HG03575 (cell line): Measurements from ENCODE around the gene KCNJ9.

Source experiments
- ATAC-seq: cut with Tn5 transposase; IDR thresholded peaks from one replicate; pipeline ENCODE4 v1.9.1; 2021; ENCODE audit not compliant: unreplicated experiment, insufficient number of reproducible peaks, low FRiP score; ENCODE audit errors: extremely low read depth

Gene KCNJ9

GRCh38 chr1:160084771-160085321, 3.5 kb downstream of the KCNJ9 start:
- no peak for ATAC-seq

DNA sequence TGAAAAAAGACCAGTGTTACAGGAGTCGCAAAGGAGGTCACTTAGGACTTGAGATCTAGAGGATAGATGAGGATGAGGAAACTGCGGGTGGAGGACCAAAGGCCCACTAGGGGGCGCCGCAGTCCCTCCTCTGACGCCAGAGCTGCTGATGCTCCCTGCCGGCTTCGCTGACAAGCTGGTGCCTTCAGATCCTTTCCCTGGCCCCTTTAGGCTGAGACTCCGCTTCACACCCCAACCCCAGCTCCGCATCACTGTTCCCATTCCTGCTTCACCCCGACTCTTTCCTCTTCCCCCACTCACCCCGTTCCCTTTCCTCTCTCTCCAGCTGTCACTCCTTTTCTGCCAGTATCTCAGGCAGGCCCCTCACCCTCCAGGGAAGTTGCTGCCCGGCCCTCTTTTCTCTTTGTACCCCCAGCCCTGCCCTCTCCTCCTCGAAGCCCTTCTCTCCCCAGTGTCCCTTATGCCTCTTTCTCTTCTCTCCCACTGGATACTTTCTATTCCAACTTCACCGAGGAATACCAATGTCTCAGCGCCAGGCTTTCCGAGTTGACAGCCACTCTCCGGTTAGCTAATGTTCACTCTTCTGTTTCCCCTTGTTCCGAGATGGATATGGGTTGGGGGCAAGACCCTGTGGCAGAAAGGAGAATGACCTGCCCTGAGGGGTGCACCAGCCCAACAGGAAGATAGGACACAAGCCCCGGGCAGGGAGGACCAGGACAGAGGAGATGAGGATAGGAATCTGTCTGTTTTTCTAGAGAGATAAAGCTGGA, 4.5 kb downstream of the KCNJ9 start:
- ATAC-seq, result no peak

DNA sequence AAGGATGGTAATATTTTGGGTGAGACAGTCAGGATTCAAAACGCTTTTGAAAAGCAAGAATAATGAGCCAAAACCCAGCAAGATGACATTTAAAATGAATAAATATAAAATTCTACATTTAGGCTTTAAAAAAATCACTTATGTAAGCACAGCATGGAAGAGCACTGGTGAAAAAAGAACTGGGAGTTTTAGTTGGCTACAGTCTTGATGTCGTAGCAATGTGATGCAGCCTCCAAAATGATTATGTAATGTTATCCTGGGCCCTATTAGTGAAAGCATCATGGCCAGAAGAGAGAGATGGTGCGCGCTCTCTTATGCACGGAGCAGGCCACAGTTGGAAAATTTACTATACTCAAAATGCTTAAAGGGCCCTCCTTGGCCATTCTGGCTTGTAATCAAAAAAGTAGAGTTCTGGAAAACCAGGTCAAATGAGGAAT, 5.1 kb downstream of the KCNJ9 start:
- ATAC-seq, result no peak

DNA sequence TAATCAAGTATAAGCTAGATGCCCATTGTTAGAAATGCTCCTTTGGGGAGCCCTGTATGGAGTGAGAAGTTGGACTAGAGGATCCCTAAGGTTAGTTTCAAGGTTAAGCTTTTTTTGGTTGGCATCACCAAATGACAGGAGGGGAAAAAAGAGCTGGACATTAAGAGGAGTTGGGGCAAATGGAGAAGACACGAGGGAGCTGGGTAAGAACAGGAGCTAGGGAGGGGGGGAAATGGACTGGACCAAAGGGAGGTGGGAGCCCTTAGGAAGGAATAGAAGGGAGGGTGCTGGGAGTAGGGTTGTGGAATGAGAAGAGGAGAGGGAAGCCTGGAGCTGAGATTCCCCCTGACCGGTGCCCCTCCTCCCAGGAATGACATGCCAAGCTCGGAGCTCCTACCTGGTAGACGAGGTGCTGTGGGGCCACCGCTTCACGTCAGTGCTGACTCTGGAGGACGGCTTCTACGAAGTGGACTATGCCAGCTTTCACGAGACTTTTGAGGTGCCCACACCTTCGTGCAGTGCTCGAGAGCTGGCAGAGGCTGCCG, 5.9 kb downstream of the KCNJ9 start:
- ATAC-seq, result no peak

- no peak for ATAC-seq
These were observed 8.5 kb downstream of the KCNJ9 start for GRCh38 chr1:160089883-160090282.

- no peak for ATAC-seq
These were observed 9.4 kb downstream of the KCNJ9 start for GRCh38 chr1:160090760-160091159.

GRCh38 chr1:160091666-160092223, 10.4 kb downstream of the KCNJ9 start:
- no peak for ATAC-seq

- no peak for ATAC-seq
These were observed 11.2 kb downstream of the KCNJ9 start for GRCh38 chr1:160092366-160093068.

- no peak for ATAC-seq
These were observed 11.7 kb downstream of the KCNJ9 start for GRCh38 chr1:160093069-160093395.

GRCh38 chr1:160093624-160094290, 12.4 kb downstream of the KCNJ9 start:
- no peak for ATAC-seq

GRCh38 chr1:160094291-160094625, 12.9 kb downstream of the KCNJ9 start:
- ATAC-seq, result no peak

GRCh38 chr1:160094806-160095205, 13.5 kb downstream of the KCNJ9 start:
- ATAC-seq, result no peak

DNA sequence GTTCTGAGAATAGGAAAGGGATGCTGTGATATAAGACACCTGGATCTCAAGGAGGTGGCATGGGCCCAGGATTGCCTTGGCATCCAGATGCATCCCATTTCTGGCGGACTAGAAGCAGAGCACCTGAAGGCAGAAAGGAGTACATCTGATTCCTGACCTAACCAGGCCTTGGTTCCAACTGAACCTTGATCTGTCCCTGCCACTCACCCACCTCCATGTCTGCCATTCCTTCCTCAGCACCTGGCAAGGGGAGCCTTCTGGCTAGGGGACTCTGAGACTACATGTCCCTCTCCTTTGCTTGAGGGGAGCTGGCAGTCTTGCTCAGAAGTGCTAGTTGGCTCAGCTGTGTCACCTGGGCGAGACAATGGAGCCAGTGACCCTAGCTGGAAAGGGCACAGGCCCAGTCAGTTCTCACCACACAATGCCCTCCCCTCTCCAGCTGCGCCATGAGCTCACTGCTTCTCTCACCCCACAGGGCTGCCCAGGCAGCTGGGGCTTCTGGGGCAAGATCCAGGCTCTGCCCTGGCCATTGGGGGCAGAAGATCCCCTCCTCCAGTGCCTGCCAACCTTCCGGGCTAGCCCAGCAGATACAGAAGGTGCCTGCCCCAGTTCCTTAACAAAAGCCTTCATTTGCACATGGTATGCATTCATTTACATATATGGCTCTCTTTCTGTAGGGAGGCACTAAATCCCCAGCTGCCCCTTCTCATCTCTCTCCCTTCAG, 14.2 kb downstream of the KCNJ9 start:
- ATAC-seq, result no peak

DNA sequence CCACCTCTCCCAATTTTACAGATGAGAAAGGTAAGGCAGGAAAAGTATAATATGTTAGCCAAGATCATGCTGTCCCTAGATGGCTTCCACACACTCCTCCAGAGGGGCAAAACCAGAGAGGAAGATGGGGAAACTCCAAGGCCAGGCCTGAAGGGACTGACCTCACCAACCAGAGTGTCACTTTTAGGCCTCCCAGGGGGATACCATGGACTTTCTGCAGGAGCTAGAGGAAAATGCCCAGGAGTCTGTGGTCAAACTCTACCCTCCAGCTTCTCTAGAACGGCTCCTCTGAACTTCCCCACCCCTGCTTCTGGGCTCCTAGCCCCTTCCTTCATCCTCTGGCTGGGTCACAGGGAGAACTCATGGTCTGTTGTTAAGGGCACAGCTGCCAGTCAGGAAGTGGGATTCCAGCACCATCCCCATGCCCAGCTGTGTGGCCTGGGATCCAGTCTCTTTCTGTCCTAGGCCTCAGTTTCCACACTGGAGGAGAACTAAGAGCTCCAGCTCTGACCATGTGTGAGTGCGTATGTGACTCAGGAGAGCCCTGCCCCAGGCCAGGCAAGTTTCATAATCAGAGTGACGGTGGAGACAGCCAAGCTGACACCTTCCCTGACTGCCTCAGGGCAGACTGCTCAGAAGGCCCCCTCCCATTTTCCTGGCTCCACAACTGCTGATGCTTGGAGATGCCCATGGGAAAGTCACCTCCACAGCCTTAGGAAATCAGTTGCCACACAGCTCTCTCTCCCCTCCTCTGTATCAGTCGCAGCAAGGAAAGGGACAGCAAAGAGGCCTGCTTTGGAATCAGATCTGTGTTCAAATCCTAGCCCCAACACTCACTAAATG, 15.2 kb downstream of the KCNJ9 start:
- ATAC-seq, result no peak

DNA sequence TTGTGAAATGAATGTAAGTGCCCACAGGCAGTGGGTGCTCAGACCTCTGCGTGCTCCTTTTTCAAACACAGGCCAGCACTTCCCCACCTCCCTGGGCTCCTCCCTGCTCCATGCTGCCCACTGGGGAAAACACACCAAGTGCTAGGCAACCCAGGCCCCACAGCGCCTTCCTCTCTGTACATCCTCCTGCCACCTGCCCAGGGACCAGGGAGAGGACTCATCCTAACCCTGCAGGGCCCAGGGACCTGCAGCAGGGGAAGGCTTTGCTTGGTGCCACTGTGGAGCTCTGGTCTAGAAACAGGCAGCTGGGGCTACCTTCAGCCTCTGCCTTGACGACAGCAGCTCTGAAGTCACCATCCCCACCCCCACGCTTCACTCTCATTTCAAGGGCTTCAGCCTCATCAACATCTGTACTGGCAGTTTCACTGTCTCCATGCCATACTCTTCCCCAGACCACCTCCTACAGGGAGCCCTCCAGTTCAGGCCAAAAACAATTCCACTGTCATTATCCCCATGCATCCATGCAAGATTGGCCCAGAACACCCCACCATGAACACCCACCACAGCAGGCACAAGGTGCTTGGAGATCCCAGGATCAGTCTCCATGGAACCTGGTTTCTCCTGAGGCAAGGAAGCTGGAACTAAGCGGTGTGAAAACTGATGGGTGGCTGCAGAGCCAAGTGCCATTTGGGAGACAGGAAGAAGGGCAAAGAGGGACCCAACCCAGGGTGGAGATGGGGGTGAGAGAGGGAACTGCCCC, 16.0 kb downstream of the KCNJ9 start:
- no peak for ATAC-seq

DNA sequence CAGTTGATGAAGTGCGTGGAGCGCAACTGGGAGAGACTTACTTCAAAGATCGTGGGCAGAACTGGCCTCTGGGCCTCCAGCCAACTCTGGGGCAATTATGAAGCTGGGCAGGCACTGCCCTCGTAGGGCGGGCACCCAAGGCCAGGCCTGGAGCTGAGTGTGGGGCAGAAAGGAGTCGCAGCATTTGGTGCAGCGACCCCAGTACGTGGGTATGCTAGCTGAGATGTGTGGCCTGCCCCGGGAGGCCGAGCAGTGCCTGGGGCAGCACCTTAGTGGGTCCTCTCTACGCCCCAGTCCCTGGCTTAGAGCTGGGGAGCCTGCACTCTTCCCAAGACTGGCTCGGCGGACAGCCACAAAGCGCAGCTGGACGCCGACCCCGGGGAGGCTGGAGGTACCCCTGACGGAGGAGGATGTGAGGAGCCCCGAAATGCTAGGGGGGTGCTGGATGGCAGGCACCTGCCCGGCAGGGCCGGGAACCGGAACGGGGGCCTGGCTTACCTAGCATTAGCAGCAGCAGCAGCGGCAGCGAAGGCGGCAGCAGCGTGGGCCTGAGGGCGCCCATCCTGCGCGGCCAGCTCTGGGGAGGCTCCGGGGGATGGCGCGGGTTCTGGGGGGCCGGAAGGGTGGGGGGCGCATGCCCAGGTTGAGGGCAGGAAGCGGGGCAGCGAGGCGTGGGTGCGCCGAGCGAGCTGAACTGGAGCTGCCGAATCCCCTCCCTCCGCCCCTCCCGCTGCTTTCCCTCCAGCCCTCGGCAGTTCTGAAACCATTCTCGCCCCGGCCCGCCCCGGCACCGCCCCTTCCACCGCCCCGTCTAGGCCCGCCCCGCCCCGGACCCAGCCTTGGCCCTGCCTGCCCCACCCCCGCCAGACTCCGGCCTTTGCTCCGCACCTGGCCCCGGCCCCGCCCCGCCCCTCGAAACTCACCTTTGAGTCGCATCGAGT, 16.8 kb downstream of the KCNJ9 start, which contains the start of gene IGSF8:
Gene IGSF8, minus strand, starts transcription at position 709 of the 941 bp plus-strand sequence. Its CDS starts 147 bp downstream, at position 562.
- no peak for ATAC-seq
